ENCODE data around the gene IL20RB.

The IL20RB gene

DNA sequence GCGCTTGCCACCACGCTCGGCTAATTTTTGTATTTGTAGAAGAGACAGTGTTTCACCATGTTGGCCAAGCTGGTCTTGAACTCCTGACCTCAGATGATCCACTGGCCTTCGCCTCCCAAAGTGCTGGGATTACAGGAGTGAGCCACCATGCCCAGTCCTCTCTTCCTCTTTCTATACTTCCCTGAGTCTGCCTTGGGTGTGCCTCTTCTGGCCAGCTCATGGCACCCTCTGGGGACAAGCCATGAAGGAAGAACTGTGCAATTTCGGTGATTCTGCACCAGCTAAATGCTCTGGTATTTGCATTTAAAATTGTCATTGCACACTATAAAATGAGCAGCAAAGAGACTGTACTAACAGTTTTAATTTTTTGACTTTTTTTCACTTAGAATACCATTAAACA, 66.6 kb downstream of the IL20RB start:
- DNase-seq (ENCODE audit: low read depth), result no peak
- H3K4me3 ChIP-seq (ENCODE audit: low read depth, low read length), result no peak overlapping the region
- no peak for TF ChIP-seq CTCF (conservative IDR thresholded peaks at IDR 0.05; ENCODE audit: low read depth, low read length)

GRCh38 chr3:137026701-137027100, 68.9 kb downstream of the IL20RB start:
- no peak overlapping the region for H3K4me3 ChIP-seq (ENCODE audit: low read depth, low read length)
- no peak for TF ChIP-seq CTCF (conservative IDR thresholded peaks at IDR 0.05; ENCODE audit: low read depth, low read length)
- no peak for DNase-seq (ENCODE audit: low read depth)

GRCh38 chr3:137032465-137033120, 74.8 kb downstream of the IL20RB start:
- DNase-seq (ENCODE audit: low read depth), result peak; percentile 85
- peak; percentile 99 for TF ChIP-seq CTCF (conservative IDR thresholded peaks at IDR 0.05; ENCODE audit: low read depth, low read length)
- H3K4me3 ChIP-seq (ENCODE audit: low read depth, low read length), result peak overlapping the region; percentile 53

DNA sequence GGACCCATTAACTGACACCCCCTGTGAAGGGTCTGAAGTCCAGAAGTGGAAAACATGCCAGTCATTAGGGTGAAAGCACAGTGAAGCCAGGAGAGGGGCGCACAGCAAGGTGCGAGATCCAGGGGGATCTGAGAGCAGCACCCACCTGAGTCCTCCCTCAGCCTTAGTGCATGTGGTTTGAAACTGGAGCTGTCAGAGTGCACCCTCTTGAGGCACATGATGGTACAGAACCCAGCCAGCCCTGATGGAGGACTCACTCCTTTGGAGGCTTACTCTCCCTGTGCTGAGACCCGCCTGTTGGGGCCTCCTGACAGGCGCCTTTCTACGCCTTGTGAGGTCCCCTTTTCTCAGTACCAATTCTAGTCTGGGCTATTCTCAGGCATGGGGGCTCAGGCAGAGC, 77.8 kb downstream of the IL20RB start:
- peak; percentile 53 for DNase-seq (ENCODE audit: low read depth)
- H3K4me3 ChIP-seq (ENCODE audit: low read depth, low read length), result no peak overlapping the region
- TF ChIP-seq CTCF (conservative IDR thresholded peaks at IDR 0.05; ENCODE audit: low read depth, low read length), result peak; percentile 63

- no peak overlapping the region for H3K4me3 ChIP-seq (ENCODE audit: low read depth, low read length)
- TF ChIP-seq CTCF (conservative IDR thresholded peaks at IDR 0.05; ENCODE audit: low read depth, low read length), result no peak
- DNase-seq (ENCODE audit: low read depth), result peak; percentile 5
Observed at GRCh38 chr3:137039570-137039969, 81.8 kb downstream of the IL20RB start.

DNA sequence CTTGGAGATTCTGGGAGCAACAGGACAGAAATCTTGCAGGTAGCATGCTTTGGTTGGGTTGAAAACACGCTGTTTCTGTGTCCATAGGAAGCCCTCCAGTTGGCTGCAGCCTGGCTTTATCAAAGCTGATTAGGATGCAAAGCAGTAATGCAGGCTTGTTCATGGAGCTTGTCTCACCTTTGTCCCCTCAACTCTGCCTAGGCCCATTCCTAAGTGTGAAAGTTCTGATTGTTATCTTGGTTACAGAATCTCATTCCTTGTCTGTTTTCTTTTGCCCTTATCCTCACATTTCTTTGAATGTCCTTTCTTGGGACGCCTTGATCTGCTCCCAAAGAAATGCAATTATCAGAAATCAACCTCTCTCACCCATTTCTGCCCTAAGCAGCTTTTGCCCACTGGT, 83.5 kb downstream of the IL20RB start:
- no peak for DNase-seq (ENCODE audit: low read depth)
- TF ChIP-seq CTCF (conservative IDR thresholded peaks at IDR 0.05; ENCODE audit: low read depth, low read length), result no peak
- no peak overlapping the region for H3K4me3 ChIP-seq (ENCODE audit: low read depth, low read length)

- no peak for DNase-seq (ENCODE audit: low read depth)
- TF ChIP-seq CTCF (conservative IDR thresholded peaks at IDR 0.05; ENCODE audit: low read depth, low read length), result no peak
- no peak overlapping the region for H3K4me3 ChIP-seq (ENCODE audit: low read depth, low read length)
Observed at GRCh38 chr3:137041686-137042085, 83.9 kb downstream of the IL20RB start.
